Measurements from ENCODE around the gene DNAJB6.
"Not testable (repeated sequence)": the region's sequence is repeated elsewhere in the genome, so short reads cannot be mapped to it uniquely, and the experiment has no call there.

The DNAJB6 gene

DNA sequence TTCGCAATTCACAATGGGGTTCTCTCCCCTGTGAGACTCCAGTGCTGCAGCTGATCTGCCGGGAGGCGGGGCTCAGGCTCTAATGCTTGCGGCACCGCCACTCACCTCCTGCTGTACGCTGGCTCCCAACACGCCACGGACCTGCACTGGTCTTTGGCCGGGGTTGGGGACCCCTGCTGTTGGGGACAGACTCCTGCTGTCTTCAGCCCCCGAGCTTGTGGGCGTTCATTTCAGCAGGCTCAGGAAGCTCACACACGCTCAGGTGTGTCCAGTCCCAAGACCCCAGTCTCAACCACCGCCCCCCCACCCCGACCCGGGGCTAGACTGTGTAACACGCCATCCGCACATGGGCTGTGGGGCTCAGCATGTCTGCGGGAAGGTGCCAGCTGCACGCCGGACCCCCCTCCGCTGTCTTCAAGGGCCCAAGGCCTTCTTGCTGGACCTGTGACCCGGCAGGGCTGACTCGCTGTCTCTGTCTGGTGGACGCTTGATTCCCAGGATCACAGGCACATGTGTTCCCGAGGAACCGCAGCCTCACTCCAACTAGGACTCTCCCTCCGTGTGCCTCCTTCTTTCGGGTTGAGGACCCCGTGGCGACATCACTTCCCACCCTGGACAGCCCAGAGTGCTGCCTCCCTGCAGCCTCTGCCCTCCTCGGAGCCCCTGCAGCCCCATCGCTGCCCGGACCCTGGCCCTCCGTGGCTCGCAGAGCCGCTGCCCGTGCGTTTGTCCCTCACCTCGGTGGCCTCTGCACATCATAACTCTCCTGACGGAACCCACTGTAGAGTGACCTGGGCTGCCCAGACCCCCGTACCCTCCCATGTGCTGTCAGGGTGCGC is 106.4 kb downstream of the DNAJB6 start:
- DNase-seq (ENCODE audit: low read depth in 2 of 2): no peak

DNA sequence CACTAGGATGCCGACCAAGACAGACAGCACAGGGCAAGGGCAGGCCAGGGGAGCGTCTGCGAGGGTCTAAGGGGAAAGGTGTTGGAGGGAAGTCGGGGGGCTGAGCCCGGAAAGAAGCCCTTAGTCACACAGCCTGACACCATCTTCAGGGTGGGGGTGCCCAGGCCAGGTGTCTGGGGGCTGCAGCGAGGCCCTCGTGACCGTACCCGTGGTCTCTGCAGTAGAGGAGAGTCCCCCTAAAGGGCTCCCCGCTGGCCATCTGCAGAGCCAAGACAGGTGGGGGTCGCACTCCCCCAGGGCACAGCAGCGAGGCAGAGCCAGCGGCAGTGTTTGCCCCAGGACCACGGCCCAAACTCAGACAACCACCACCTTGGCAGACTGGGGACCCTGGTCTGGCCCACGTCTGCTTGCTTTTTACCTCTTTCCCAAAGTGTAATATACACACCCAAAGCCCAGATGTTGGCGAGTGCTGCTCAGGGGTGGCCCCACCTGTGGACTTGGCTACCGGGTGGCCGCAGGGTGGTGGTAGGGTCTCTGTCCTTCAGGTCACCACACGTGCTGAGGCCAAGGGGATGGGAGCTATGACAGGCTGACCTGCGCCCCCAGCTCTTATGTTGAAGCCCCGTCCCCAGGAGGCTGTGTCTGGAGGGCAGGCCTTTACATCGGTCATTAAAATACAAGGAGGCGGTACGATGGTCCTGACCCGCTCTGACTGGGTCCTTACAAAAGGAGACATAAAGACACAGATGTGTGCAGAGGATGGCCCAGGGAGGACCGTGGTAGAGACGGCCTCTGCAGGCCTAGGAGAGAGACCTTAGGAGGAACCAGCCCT is 107.4 kb downstream of the DNAJB6 start:
- no peak for DNase-seq (ENCODE audit: low read depth in 2 of 2)

GRCh38 chr7:157444843-157445135 is 108.0 kb downstream of the DNAJB6 start:
- no peak for DNase-seq (ENCODE audit: low read depth in 2 of 2)

DNA sequence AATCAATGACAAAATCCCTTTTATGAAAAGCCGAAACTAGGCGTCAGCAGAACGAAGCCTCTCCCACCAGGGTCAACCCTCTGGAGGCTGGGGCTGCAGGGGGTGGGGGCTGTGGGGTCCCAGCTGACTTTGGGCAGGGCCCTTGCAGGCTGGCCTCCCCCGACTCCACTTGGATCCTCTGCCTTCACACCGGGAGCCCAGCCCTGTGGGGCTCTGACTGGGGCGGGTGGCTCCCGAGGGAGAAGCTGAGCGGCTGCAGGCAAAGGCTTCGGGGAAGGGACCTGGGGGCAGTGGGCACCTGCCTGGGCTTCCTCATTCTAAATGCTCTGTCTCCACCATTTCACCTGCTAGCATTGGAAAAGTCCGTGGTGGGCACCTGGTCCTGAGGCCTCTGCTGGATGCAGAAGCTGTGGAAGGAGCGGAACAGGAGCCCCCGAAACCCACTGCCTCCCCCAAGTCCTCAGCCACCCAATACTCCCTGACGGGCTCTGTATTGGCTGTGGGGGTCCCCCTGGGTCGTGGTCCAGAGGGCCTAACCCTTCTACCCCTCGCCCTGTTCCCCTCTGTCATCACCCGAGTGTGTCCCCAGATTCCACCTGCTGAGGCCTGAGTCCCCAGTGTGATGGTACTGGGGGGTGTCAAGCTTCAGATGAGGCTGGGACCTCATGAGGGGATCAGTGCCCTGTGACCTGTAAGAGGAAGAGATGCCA is 108.6 kb downstream of the DNAJB6 start:
- no peak for DNase-seq (ENCODE audit: low read depth in 2 of 2)

DNA sequence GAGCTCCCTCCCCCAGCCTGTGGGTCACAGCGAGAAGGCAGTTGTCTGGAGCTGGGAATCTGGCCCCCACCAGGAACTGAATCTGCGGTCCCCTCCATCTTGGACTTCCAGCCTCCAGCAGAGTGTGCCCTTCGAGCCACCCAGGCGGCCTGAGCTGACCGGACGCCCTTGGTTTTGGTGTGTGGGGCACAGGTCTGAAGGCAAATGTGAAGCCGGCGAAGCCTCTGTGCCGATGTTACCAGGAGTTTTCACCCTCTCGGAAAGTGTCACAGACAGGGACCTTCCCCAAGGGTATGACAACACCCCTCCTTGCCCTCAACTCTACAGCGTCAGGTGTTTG is 109.1 kb downstream of the DNAJB6 start:
- DNase-seq (ENCODE audit: low read depth in 2 of 2): no peak

DNA sequence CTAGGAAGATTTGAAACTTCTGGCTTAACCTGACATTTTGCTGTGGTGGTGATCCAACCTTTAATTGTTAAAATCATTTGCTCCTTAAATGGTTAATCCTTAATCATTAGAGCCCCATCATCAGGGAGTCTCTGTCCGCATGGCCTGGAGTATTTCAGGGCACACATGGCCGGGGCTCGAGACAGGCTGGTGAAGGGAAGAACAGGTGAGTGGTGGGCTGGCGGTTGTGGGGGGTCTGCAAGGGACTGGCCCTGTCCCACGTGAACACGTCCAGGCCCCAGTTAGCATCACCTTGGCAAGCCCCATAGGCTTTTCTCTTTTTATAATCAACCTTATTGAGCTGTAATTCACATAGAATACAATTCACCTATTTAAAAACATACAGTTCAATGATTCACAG is 109.5 kb downstream of the DNAJB6 start:
- no peak for DNase-seq (ENCODE audit: low read depth in 2 of 2)

GRCh38 chr7:157454003-157454402 is 117.2 kb downstream of the DNAJB6 start:
- DNase-seq (ENCODE audit: low read depth in 2 of 2): not testable (repeated sequence)

GRCh38 chr7:157457355-157458253 is 120.8 kb downstream of the DNAJB6 start:
- DNase-seq (ENCODE audit: low read depth in 2 of 2): no peak

- no peak for DNase-seq (ENCODE audit: low read depth in 2 of 2)
Measured at GRCh38 chr7:157458254-157458633, 121.4 kb downstream of the DNAJB6 start.

- no peak for DNase-seq (ENCODE audit: low read depth in 2 of 2)
Measured at GRCh38 chr7:157459966-157460365, 123.2 kb downstream of the DNAJB6 start.

- no peak for DNase-seq (ENCODE audit: low read depth in 2 of 2)
Measured at GRCh38 chr7:157460721-157461120, 123.9 kb downstream of the DNAJB6 start.

DNA sequence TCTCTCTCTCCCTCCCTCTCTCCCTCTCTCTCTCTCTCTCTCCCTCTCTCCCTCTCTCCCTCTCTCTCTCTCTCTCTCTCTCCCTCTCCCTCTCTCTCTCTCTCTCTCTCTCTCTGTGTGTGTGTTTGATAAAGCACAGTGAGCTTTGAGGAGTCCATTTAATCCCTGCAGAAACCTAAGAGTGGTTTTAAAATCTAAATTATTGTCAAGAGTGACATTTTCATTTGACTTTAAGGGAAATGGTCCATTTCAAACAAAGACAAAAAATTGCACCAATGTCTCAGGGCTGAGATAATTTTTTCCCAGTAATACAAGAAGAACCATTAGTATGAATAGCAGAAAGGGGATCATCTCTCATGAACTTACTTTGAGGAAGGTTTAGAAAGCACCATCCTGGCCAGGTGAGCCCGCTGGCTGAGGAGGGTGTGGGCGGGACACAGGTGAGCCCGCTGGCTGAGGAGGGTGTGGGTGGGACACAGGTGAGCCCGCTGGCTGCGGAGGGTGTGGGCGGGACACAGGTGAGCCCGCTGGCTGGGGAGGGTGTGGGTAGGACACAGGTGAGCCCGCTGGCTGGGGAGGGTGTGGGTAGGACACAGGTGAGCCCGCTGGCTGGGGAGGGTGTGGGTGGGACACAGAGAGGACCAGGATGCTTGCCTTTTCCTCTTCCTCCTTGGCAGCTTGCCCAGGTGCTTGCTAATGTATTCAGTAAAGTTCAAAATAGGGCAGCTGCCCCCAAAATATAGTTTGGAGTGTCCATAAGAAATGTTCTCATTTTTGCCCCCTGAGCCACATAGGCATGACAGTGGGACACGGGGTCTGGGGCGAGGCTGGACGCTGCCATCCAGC is 125.0 kb downstream of the DNAJB6 start:
- DNase-seq (ENCODE audit: low read depth in 2 of 2): no peak

DNA sequence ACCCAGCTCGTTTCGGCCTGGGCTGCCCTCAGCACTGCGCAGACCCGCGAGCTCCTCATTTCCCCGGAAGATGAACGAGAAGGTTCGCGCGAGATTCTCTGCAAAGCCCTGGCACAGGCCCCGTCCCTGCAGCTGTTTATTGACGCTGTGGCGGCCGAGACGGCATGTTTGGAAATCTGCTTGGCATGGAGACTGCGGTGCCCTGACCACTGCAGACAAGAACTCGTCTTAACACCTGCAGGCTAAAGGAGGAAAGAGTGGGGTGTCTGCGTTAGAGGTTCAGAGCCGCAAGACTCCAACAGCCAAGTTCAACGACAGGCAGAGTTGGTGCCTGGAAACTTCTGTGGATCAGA is 125.6 kb downstream of the DNAJB6 start:
- DNase-seq (ENCODE audit: low read depth in 2 of 2): no peak

GRCh38 chr7:157462840-157463239 is 126.0 kb downstream of the DNAJB6 start:
- DNase-seq (ENCODE audit: low read depth in 2 of 2): no peak

DNA sequence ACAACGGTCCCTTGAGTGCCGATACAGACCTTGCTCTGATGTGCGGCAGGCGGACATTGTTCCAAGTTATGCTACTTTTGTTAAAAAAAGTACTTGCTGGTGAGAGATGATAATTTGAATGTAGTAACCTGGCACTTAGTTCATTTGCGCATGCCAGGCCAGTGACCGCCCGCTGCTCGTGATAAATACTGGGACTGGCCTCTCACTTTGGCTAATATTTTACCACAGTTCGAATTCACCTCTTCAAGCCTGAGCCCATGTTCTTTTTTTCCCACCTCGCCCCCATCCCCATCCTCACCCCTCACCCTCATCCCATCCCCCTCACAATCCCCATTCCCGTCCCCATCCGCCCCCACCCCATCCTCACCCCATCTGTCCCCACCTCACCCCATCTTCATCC is 126.4 kb downstream of the DNAJB6 start:
- DNase-seq (ENCODE audit: low read depth in 2 of 2): no peak

DNA sequence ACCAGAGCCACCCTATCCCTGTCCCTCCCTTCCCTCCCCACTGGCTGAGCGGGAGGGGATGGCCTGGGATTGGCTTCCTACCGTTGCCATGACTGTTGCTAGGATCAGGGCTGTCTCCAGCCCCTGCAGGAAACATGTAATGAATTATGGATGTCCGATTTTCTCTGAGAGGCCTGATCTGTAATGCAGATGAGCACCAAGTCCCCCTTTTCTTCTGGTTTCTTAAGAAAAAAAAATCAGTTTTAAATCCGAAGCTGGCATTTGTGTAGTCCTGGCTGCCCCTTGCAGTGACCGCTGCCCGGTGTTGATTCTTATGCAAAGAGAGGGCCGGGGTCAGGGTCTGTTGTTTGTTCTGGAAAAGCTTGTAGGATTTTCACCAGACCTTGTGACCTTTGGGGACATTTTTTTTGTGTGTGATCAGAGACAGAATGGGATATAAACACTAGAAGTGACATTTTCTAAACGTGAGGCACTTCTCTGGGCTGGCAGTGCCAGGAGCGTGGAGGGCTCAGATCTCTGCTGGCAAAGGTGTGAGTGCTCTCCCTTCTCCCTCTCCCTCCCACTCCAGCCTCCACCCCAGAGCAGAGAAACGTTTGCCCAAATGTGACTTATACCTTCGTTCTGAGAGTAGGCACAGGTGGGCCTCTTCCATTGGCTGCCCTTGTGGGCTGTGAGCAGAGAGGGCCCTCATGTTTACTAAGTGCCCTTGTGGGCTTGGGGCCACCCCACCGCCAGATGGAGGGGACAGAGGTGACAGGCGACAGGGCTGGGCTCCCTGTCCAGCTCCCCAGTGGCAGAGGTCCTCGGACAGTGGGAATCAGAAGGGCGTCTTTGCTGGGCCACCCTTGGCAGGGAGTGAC is 127.5 kb downstream of the DNAJB6 start:
- DNase-seq (ENCODE audit: low read depth in 2 of 2): no peak

- no peak for DNase-seq (ENCODE audit: low read depth in 2 of 2)
Measured at GRCh38 chr7:157464971-157465886, 128.4 kb downstream of the DNAJB6 start.

DNA sequence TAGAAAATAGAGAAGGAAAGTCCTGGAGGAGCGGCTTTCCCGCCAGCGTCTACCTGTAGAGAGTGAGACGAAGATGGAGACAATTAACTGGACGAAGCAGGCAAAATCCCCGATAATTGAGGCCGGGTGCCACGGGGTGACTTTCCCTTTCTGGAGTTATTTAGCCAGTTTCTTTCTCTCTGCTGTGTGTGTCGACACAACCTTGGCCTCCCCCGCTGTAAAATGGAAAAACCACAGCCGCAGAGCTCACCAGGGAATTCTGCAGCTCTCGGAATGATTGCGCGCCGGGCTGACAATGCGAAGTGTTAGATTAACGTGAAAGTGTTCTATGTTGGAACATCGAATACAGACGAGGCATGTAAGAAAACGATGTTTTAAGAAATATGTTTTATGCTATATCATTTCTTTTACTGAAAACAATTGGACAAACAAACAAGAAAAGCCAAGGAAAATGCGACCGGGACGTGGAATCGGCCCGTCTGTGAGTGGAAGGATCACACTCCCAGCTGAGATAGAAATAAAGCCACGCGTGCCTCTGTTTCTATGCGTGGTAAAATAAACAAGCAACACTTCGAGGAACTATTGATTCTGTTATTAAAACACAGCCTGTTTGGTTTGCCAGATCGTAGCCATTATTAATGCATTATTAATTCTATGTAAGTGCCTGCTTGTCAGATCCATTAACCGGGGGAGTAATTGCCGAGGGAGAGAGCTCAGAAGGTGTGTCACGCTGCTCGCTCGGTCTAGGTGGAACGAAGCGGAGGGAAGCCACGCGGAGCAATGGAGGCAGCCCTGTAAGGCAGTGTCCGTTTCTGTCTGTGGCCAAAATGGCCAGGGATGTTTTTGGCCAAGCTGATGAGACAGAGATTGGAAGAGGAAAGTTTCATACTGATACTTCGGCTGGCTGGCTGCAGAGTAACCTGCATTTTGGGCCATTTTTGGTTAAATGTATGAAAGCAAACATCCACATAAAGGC is 129.4 kb downstream of the DNAJB6 start:
- no peak for DNase-seq (ENCODE audit: low read depth in 2 of 2)
